K562 (cell line): ENCODE results near the gene MYO1A. TPM values are rescaled to one million over a fixed set of nuclear protein-coding genes. Genes with fewer than 3 reads are reported as not detected.
A peak's percentile ranks its signal among the peaks of the same experiment; 100 is the strongest.

Source experiments
- ATAC-seq: fragments of 200-7000 bp; cut with Tn5 transposase; 3 replicates; pipeline ENCODE4 v1.9.1; 2020; ENCODE audit warnings: moderate library complexity
- BruUV-seq: library from RNA; stranded (reverse); fragments of 400-500 nt; replicated peaks from 2 replicates; lab custom pipeline; 2021; lab: Mats Ljungman, UMichigan
- CTCF ChIA-PET: fragments of 300-600 bp; formaldehyde crosslinking; extraction: SDS; loops from one replicate; lab custom pipeline; 2021; ENCODE audit warnings: low intra/inter-chr PET ratio; lab: Yijun Ruan, JAX
- POLR2A ChIA-PET: fragments of 300-600, 350-650 bp; sonication (Branson Sonifier 250); formaldehyde crosslinking; extraction: SDS; loops from one replicate; lab custom pipeline; 2021; ENCODE audit warnings: antibody characterized with exemption, inconsistent platforms; lab: Yijun Ruan, JAX
- DNase-seq, 4 experiments: peaks; one replicate each; pipeline versions ENCODE4 v3.0.0 to v3.0.0-alpha.2; 2011 to 2018; ENCODE audit warnings: low spot score in 3 of 4, mixed read lengths in 3 of 4; ENCODE audit errors: extremely low read depth in 1 of 4
- FAIRE-seq: peaks from 2 replicates; lab custom pipeline; 2011; peaks lifted over from hg19 to GRCh38; lab: Jason Lieb, UNC
- H2AFZ ChIP-seq: 2 replicates; pipeline ENCODE4 v1.6.0; 2011; ENCODE audit warnings: low read depth, low read length, control low read depth, inconsistent platforms
- H3K27ac ChIP-seq: fragments of 200-600 bp; 3 replicates; pipeline ENCODE4 v1.8.0; 2011; ENCODE audit warnings: low read depth, mild to moderate bottlenecking, control low read depth, inconsistent platforms, low read length, moderate library complexity, mixed read lengths; ENCODE audit errors: extremely low read depth
- H3K27me3 ChIP-seq, 2 experiments: fragments of 300-600 bp in 1 of 2; 2 replicates in 1 of 2; 3 replicates in 1 of 2; pipeline versions ENCODE4 v1.6.0 to v1.8.0; 2011; ENCODE audit warnings: inconsistent platforms in 2 of 2, low read length in 2 of 2, mild to moderate bottlenecking in 1 of 2, mixed read lengths in 1 of 2, moderate library complexity in 1 of 2; ENCODE audit not compliant: control insufficient read depth in 2 of 2, insufficient read depth in 2 of 2
- H3K36me3 ChIP-seq: fragments of 300-600 bp; 3 replicates; pipeline ENCODE4 v1.8.0; 2011; ENCODE audit warnings: mild to moderate bottlenecking, low read length, inconsistent platforms; ENCODE audit not compliant: control insufficient read depth, insufficient read depth
- H3K4me1 ChIP-seq, 2 experiments: fragments of 200-600 bp in 1 of 2; replicated peaks in 1 of 2; 2 replicates in 1 of 2; 3 replicates in 1 of 2; pipeline versions ENCODE4 v1.5.1 to v1.8.0; 2011; ENCODE audit warnings: inconsistent platforms in 2 of 2, low read length in 2 of 2, mild to moderate bottlenecking in 1 of 2, mixed read lengths in 1 of 2, moderate library complexity in 1 of 2; ENCODE audit not compliant: control insufficient read depth in 2 of 2, insufficient read depth in 2 of 2
- H3K4me2 ChIP-seq: 2 replicates; pipeline ENCODE4 v1.6.1; 2011; ENCODE audit warnings: low read length, control low read depth, inconsistent platforms, mixed read lengths; ENCODE audit not compliant: insufficient read depth
- H3K4me3 ChIP-seq: fragments of 200-600 bp; sonication (generic), shearing (Covaris generic); 2 replicates; pipeline ENCODE4 v1.5.1; 2016; ENCODE audit warnings: control low read depth, inconsistent platforms
- H3K79me2 ChIP-seq: fragments of 200-600 bp; 3 replicates; pipeline ENCODE4 v1.8.0; 2011; ENCODE audit warnings: low read length, inconsistent platforms; ENCODE audit not compliant: control insufficient read depth, insufficient read depth
- H3K9ac ChIP-seq, 2 experiments: 2 replicates each; pipeline versions ENCODE4 v1.6.0 to v1.6.1; 2011; ENCODE audit warnings: low read depth in 2 of 2, low read length in 2 of 2, control low read depth in 1 of 2, inconsistent platforms in 1 of 2, mild to moderate bottlenecking in 1 of 2, mixed read lengths in 1 of 2; ENCODE audit not compliant: insufficient read depth in 1 of 2
- H3K9me1 ChIP-seq: one replicate; pipeline ENCODE4 v1.6.0; 2011; ENCODE audit warnings: inconsistent platforms, mild to moderate bottlenecking, low read length, moderate library complexity; ENCODE audit not compliant: control insufficient read depth, insufficient read depth
- H3K9me3 ChIP-seq: replicated peaks from 2 replicates; pipeline ENCODE4 v1.5.1; 2011; ENCODE audit warnings: low read depth, low read length, inconsistent platforms; ENCODE audit not compliant: control insufficient read depth, insufficient read depth
- H4K20me1 ChIP-seq: replicated peaks from 2 replicates; pipeline ENCODE4 v1.6.1; 2011; ENCODE audit warnings: low read length, inconsistent platforms, mixed read lengths; ENCODE audit not compliant: control insufficient read depth, insufficient read depth
- BACH1 ChIP-seq: fragments of 200-800 bp; sonication (Bioruptor generic); IDR thresholded peaks from 2 replicates; pipeline ENCODE4 v1.6.1; 2016; ENCODE audit warnings: missing genetic modification characterization, missing compliant biosample characterization
- CBFB ChIP-seq: sonication (generic); formaldehyde crosslinking; IDR thresholded peaks from 2 replicates; pipeline ENCODE4 v1.4.0; 2020; ENCODE audit warnings: mild to moderate bottlenecking, missing genetic modification reagents
- CCNT2 ChIP-seq: IDR thresholded peaks from 2 replicates; pipeline ENCODE4 v1.6.1; 2011; ENCODE audit warnings: borderline replicate concordance, low read depth, mild to moderate bottlenecking, moderate library complexity, mixed read lengths, low read length; ENCODE audit not compliant: insufficient read length; ENCODE audit errors: extremely low read depth
- CHD4 ChIP-seq: fragments of 200-600 bp; sonication (generic); IDR thresholded peaks from 3 replicates; pipeline ENCODE4 v1.6.1; 2012; ENCODE audit warnings: low read depth, mild to moderate bottlenecking, mixed read lengths, low read length, inconsistent platforms; ENCODE audit not compliant: insufficient read depth, insufficient replicate concordance, poor library complexity, severe bottlenecking
- CREB3 ChIP-seq: fragments of 450-650 bp; conservative IDR thresholded peaks from 2 replicates; pipeline ENCODE4 v1.6.1; 2016; ENCODE audit warnings: missing genetic modification characterization, low read depth, mild to moderate bottlenecking, missing compliant biosample characterization, moderate library complexity
- FIP1L1 ChIP-seq: fragments of 200-400 bp; formaldehyde crosslinking; IDR thresholded peaks from 2 replicates; pipeline ENCODE4 v1.6.1; 2018; ENCODE audit warnings: mild to moderate bottlenecking, low read depth, low read length; ENCODE audit not compliant: poor library complexity, severe bottlenecking
- FOXJ2 ChIP-seq: fragments of 200-800 bp; sonication (Bioruptor generic); IDR thresholded peaks from 2 replicates; pipeline ENCODE4 v1.6.1; 2016; ENCODE audit warnings: missing genetic modification characterization, missing compliant biosample characterization
- NR3C1 ChIP-seq: sonication (generic); formaldehyde crosslinking; IDR thresholded peaks from 2 replicates; pipeline ENCODE4 v1.8.1; 2022; ENCODE audit warnings: missing genetic modification reagents
- PRDM10 ChIP-seq: fragments of 450-650 bp; IDR thresholded peaks from 2 replicates; pipeline ENCODE4 v1.6.1; 2018; ENCODE audit not compliant: partially characterized antibody
- SMAD2 ChIP-seq: fragments of 150-350 bp; IDR thresholded peaks from 2 replicates; pipeline ENCODE4 v1.6.1; 2014; ENCODE audit warnings: low read depth, mild to moderate bottlenecking, low read length
- TBL1XR1 ChIP-seq, 2 experiments: IDR thresholded peaks; 2 replicates each; pipeline ENCODE4 v1.6.1; 2012; ENCODE audit warnings: improper control_type of control experiment in 2 of 2, low read length in 2 of 2, mild to moderate bottlenecking in 1 of 2
- ZKSCAN3 ChIP-seq: fragments of 250-450 bp; sonication (Bioruptor Pico); IDR thresholded peaks from 2 replicates; pipeline ENCODE4 v1.4.0; 2020
- ZNF165 ChIP-seq: fragments of 250-450 bp; sonication (Bioruptor Pico); IDR thresholded peaks from 2 replicates; pipeline ENCODE4 v1.4.0; 2020; ENCODE audit warnings: borderline replicate concordance
- ZNF253 ChIP-seq: fragments of 250-450 bp; sonication (Bioruptor Pico); conservative IDR thresholded peaks from 2 replicates; pipeline ENCODE4 v1.6.1; 2021; ENCODE audit warnings: mild to moderate bottlenecking
- ZNF280B ChIP-seq: fragments of 250-450 bp; sonication (Bioruptor Pico); IDR thresholded peaks from 2 replicates; pipeline ENCODE4 v1.5.1; 2021; ENCODE audit warnings: mild to moderate bottlenecking
- ZNF584 ChIP-seq: fragments of 200-800 bp; sonication (Bioruptor generic); IDR thresholded peaks from 2 replicates; pipeline ENCODE4 v1.6.1; 2016; ENCODE audit warnings: low read depth, mild to moderate bottlenecking, missing genetic modification characterization, missing compliant biosample characterization
- WGBS: fragments of 100-300 bp; shearing (Covaris generic); methylation state at CpG from one replicate; pipeline ENCODE4 v1.1.6; 2016; ENCODE audit warnings: low coverage, mixed read lengths; ENCODE audit not compliant: insufficient coverage; ENCODE audit errors: missing lambda C conversion rate; 5-methylcytosine and 5-hydroxymethylcytosine counted together
- in situ Hi-C: fragments of 300-500 bp; cut with MboI; formaldehyde crosslinking; loops from 4 replicates; pipeline ENCODE4 v1.15.0; 2018; ENCODE audit warnings: inconsistent platforms, mixed read lengths
- intact Hi-C: fragments of 100-400 bp; cut with micrococcal nuclease; formaldehyde crosslinking; loops from 2 replicates; pipeline ENCODE4 v1.14.2; 2022
- polyA plus RNA-seq, 8 experiments: library from polyadenylated mRNA; depleted of rRNA in 4 of 8; stranded (reverse) in 5 of 8; unstranded in 3 of 8; fragments of >200 nt; fragmentation: Nextera tagmentation in 2 of 8; fragmentation: Illumina TruSeq in 1 of 8; extraction: Ambion mirVana in 2 of 8; extraction: Trizol in 1 of 8; gene quantifications; 2 replicates each; pipeline versions ENCODE4 v1.2.1 to v1.2.3, GENCODE V29; 2011 to 2014; ENCODE audit warnings: inconsistent platforms in 1 of 8, missing spikeins in 1 of 8
- total RNA-seq, 7 experiments: library from RNA; depleted of rRNA in 6 of 7; stranded (reverse); fragments of >200 nt in 6 of 7; fragmentation: Illumina TruSeq in 2 of 7; extraction: Trizol in 2 of 7; gene quantifications; 2 replicates each; pipeline versions ENCODE4 v1.2.1 to v1.2.3, GENCODE V29; 2011 to 2021; ENCODE audit warnings: low replicate concordance in 1 of 7

The MYO1A gene
- total and polyA plus RNA-seq, 9 of the 15 experiments (the other 6 are each of a cell fraction or from before 2014, with no cell fraction given): 0.03 to 0.29 (median 0.14) TPM; not detected in 2

- Histone ChIP-seq H3K36me3 (peaks cover 7% of the 10 kb centered on the region; the same call in 2 of the 3 replicates), H3K4me2 (no peak overlapping the region), H3K4me1 (peaks cover 32 to 39% of the 10 kb centered on the region in 2 experiments), H3K9me1 (no peaks in the 10 kb centered on the region), H3K4me3 (no peak overlapping the region), H3K79me2 (peaks cover 5% of the 10 kb centered on the region; the same call in 1 of the 3 replicates), H3K9me3 (no peaks in the 10 kb centered on the region), H3K27me3 (no peaks in the 10 kb centered on the region), H2AFZ (no peak overlapping the region), H4K20me1 (no peaks in the 10 kb centered on the region), H3K27ac (no peak overlapping the region), H3K9ac (peak overlapping the region in 1 of 2 experiments; percentile 29; a peak in 1 of 4 replicates)
- intact Hi-C loops: no loop called here
- 88% methylated on average over 9 of the region's 10 CpGs for WGBS
- CTCF ChIA-PET: no interaction called here
- in situ Hi-C loops: no loop called here
- FAIRE-seq: no peak
- no TSS peak for BruUV-seq
- ATAC-seq: no peak
- POLR2A ChIA-PET: interaction anchor here (0.6 to 4.6 kb wide), 3 partner anchors 10 to 71 kb away, joined by 3 to 23 read pairs (median 4); no protein-coding TSS in a partner anchor
- no peak for DNase-seq
- TF ChIP-seq CBFB (CRISPR knock-in tag) (no peak), CHD4 (no peak), ZNF165 (no peak), ZNF584 (no peak), PRDM10 (no peak), CCNT2 (no peak), ZKSCAN3 (no peak), ZNF253 (CRISPR knock-in tag) (no peak), FOXJ2 (tag) (no peak), SMAD2 (no peak), BACH1 (tag) (no peak), ZNF280B (CRISPR knock-in tag) (no peak), CREB3 (tag) (no peak), NR3C1 (CRISPR knock-in tag) (no peak), FIP1L1 (no peak), TBL1XR1 (IDR thresholded peaks at IDR 0.05; ENCODE audit: low read length in 2 of 2) (no peak)
These were observed 55.6 kb downstream of the MYO1A start for GRCh38 chr12:56994231-56994746.
